Mammary epithelial cell (primary cell): ENCODE measurements around the gene ARHGAP4.

Experiments
- EZH2 ChIP-seq: IDR thresholded peaks from 2 replicates; pipeline ENCODE4 v1.6.1; 2012; ENCODE audit warnings: low read length, inconsistent platforms, borderline replicate concordance
- TF ChIP-seq, protein P1 (sequence below), 2 donors: IDR thresholded peaks in 1 of 2; conservative IDR thresholded peaks in 1 of 2; 2 replicates each; pipeline ENCODE4 v1.5.1; 2011 to 2012; ENCODE audit warnings: inconsistent platforms in 2 of 2, low read length in 2 of 2, mild to moderate bottlenecking in 2 of 2, control low read depth in 1 of 2, low read depth in 1 of 2; ENCODE audit not compliant: insufficient read depth in 1 of 2; ENCODE audit errors: extremely low read depth in 1 of 2

DNA sequence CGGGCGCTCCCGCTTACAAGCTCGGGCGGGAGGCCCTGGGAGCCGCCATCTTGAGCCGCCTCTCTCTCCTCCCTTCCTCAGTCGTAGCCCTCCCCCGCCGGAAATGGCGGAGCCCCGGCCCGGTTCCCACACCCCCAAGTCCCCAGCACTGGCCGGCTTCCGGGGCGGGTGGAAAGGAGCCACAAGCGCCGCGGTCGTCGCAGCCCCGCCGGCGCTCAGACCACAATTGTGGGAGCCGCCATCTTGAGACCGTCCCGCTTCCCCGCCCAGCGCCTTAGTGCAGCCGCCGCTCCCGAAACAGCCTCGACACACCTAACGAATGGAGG, 45.0 kb upstream of the ARHGAP4 start:
- TF ChIP-seq EZH2 = no peak
- TF ChIP-seq, protein P1, sequence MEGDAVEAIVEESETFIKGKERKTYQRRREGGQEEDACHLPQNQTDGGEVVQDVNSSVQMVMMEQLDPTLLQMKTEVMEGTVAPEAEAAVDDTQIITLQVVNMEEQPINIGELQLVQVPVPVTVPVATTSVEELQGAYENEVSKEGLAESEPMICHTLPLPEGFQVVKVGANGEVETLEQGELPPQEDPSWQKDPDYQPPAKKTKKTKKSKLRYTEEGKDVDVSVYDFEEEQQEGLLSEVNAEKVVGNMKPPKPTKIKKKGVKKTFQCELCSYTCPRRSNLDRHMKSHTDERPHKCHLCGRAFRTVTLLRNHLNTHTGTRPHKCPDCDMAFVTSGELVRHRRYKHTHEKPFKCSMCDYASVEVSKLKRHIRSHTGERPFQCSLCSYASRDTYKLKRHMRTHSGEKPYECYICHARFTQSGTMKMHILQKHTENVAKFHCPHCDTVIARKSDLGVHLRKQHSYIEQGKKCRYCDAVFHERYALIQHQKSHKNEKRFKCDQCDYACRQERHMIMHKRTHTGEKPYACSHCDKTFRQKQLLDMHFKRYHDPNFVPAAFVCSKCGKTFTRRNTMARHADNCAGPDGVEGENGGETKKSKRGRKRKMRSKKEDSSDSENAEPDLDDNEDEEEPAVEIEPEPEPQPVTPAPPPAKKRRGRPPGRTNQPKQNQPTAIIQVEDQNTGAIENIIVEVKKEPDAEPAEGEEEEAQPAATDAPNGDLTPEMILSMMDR (conservative IDR thresholded peaks at IDR 0.05 in 1 of 2, IDR thresholded peaks at IDR 0.05 in 1 of 2; ENCODE audit: extremely low read depth in 1 of 2, insufficient read depth in 1 of 2, low read depth in 1 of 2, low read length in 2 of 2) = no peak
